Measurements from ENCODE around the gene ZSWIM1. TPM values are rescaled to one million over a fixed set of nuclear protein-coding genes. Genes with fewer than 3 reads are reported as not detected.

Gene ZSWIM1
- total RNA-seq, 1 donor from 2014 or later: 15.1 TPM

DNA sequence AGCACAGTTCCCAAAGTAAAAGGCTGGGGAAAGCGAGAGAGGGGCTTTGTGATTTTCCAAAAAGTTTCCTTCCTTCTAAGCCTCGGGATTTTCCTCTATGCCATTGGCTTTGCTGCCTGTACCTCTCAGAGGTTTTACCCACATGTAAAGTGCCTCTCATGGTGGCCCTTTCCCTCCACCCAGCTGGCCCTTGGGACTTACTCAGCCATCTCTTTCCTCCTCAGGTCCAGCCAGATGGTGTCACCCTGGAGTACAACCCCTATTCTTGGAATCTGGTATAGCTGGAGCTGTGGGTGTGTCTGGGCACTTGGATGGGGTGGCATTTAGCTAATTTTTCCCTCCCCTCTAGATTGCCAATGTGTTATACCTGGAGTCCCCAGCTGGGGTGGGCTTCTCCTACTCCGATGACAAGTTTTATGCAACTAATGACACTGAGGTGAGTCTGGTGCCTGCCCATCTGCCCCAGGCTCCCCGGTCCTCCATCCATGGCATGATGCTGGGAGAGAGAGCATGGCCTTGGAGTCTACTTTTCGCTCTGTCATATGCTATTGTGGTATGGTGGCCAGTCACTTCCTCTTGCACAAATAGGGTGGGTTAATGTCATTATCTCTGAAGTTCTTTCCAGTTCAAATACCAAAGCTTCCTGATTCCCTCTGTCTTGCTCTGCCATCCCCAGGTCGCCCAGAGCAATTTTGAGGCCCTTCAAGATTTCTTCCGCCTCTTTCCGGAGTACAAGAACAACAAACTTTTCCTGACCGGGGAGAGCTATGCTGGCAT, 11.2 kb downstream of the ZSWIM1 start:
- Mint-ChIP-seq H3K36me3 (ENCODE audit: low read depth) (peaks cover 30% of the 10 kb centered on the region), H3K9me3 (no peaks in the 10 kb centered on the region), H3K27ac (peak overlapping the region; percentile 59), H3K27me3 (no peaks in the 10 kb centered on the region), H3K4me1 (peaks cover 30% of the 10 kb centered on the region), H3K4me3 (peak overlapping the region; percentile 93)
- ATAC-seq (ENCODE audit: low read depth) (no peak), DNase-seq (no peak)
- POLR2A ChIA-PET: interaction anchor here (1.0 to 5.6 kb wide), 6 partner anchors 11 to 80 kb away, joined by 3 to 84 read pairs (median 5); partner anchors contain the start of genes ACOT8, PCIF1 and ZSWIM1
- TF ChIP-seq, protein P1, sequence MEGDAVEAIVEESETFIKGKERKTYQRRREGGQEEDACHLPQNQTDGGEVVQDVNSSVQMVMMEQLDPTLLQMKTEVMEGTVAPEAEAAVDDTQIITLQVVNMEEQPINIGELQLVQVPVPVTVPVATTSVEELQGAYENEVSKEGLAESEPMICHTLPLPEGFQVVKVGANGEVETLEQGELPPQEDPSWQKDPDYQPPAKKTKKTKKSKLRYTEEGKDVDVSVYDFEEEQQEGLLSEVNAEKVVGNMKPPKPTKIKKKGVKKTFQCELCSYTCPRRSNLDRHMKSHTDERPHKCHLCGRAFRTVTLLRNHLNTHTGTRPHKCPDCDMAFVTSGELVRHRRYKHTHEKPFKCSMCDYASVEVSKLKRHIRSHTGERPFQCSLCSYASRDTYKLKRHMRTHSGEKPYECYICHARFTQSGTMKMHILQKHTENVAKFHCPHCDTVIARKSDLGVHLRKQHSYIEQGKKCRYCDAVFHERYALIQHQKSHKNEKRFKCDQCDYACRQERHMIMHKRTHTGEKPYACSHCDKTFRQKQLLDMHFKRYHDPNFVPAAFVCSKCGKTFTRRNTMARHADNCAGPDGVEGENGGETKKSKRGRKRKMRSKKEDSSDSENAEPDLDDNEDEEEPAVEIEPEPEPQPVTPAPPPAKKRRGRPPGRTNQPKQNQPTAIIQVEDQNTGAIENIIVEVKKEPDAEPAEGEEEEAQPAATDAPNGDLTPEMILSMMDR (IDR thresholded peaks at IDR 0.05): no peak
- intact Hi-C loops (cut with micrococcal nuclease): loop anchor here (5.0 kb wide), 1 partner anchor 60 kb away; the partner anchor contains the start of gene SNX21
- CTCF ChIA-PET: interaction anchor here (0.6 to 3.7 kb wide), 3 partner anchors 10 to 93 kb away, joined by 3 to 15 read pairs (median 3); partner anchors contain the start of gene PCIF1

DNA sequence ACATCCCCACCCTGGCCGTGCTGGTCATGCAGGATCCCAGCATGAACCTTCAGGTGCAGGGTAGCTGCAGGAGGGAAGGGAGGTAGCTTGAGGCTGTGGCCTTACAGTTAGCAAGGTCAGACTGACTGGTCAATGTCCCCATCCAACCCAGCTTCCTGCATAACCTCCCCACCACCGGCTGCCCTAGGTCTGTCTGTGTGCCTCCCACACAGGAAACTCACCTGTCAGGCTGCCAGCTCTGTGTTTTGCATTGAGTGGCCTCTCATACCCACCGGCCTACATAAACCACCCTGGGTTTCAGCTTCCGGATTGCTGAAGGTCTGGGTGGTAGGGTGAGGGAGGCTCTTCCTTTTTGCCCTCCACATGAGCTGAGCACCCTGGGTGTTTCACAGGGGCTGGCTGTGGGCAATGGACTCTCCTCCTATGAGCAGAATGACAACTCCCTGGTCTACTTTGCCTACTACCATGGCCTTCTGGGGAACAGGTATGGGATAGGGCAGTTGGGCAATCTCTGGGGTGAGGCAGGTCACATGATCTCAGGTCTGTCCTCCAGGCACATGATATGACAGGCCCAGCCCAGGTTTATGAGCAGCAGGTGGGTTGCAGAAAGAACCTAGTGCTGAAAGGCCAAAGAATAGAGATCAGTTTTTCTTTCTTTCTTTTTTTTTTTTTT, 11.9 kb downstream of the ZSWIM1 start:
- H3K4me1 Mint-ChIP-seq: peaks cover 30% of the 10 kb centered on the region
- no peak for ATAC-seq (ENCODE audit: low read depth)
- no peaks in the 10 kb centered on the region for H3K9me3 Mint-ChIP-seq
- H3K27ac Mint-ChIP-seq: peak overlapping the region; percentile 1
- peaks cover 31% of the 10 kb centered on the region for H3K36me3 Mint-ChIP-seq (ENCODE audit: low read depth)
- ChIA-PET POLR2A (interaction anchor here (0.9 to 5.6 kb wide), 6 partner anchors 11 to 56 kb away, joined by 3 to 84 read pairs (median 5); partner anchors contain the start of genes ACOT8, PCIF1 and ZSWIM1), CTCF (interaction anchor here (0.6 to 3.7 kb wide), 3 partner anchors 10 to 93 kb away, joined by 3 to 15 read pairs (median 3); partner anchors contain the start of gene PCIF1)
- DNase-seq: no peak
- peak overlapping the region; percentile 93 for H3K4me3 Mint-ChIP-seq
- no peaks in the 10 kb centered on the region for H3K27me3 Mint-ChIP-seq
- intact Hi-C loops (cut with micrococcal nuclease): loop anchor here (5.0 kb wide), 1 partner anchor 61 kb away; the partner anchor contains the start of gene SNX21
- TF ChIP-seq, protein P1 (IDR thresholded peaks at IDR 0.05): no peak

DNA sequence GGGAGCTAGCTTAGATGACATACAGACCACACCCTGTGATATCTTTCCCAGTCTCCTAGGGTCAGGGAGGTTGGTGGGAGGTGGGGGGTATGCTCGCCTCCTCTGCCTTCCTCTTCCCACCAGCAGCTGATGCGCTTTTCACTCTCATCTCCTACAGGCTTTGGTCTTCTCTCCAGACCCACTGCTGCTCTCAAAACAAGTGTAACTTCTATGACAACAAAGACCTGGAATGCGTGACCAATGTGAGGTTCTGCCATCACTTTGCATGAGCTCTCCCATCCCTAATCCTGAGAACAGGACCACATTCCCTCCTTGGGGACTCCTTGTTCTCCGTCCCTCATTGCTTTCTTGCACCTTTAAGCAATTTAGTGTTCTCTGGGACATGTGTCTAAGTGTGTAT, 12.8 kb downstream of the ZSWIM1 start:
- Mint-ChIP-seq H3K9me3 (no peaks in the 10 kb centered on the region), H3K27ac (no peak overlapping the region), H3K36me3 (ENCODE audit: low read depth) (peaks cover 40% of the 10 kb centered on the region), H3K27me3 (no peaks in the 10 kb centered on the region), H3K4me1 (peaks cover 30% of the 10 kb centered on the region), H3K4me3 (no peak overlapping the region)
- intact Hi-C loops (cut with micrococcal nuclease): loop anchor here (5.0 kb wide), 1 partner anchor 62 kb away; the partner anchor contains the start of gene SNX21
- TF ChIP-seq, protein P1 (IDR thresholded peaks at IDR 0.05): no peak
- ChIA-PET POLR2A (interaction anchor here (0.9 to 5.6 kb wide), 3 partner anchors 12 to 41 kb away, joined by 4 to 84 read pairs (median 43); partner anchors contain the start of genes PCIF1 and ZSWIM1), CTCF (interaction anchor here (1.5 kb wide), 1 partner anchor 94 kb away, joined by 3 read pairs; no protein-coding TSS in a partner anchor)
- DNase-seq (no peak), ATAC-seq (ENCODE audit: low read depth) (no peak)

DNA sequence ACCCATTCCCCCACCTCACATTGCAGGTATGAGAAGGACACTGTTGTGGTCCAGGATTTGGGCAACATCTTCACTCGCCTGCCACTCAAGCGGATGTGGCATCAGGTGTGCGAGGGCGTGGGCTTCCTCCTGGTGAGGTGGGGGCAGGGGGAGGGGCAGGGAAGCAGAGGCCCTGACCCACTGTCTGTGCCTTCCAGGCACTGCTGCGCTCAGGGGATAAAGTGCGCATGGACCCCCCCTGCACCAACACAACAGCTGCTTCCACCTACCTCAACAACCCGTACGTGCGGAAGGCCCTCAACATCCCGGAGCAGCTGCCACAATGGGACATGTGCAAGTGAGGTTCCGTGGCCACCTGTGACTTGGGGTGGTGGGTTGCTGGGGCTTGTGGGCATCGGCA, 13.8 kb downstream of the ZSWIM1 start:
- DNase-seq: no peak
- Mint-ChIP-seq H3K4me3 (no peak overlapping the region), H3K36me3 (ENCODE audit: low read depth) (peaks cover 43% of the 10 kb centered on the region), H3K9me3 (no peaks in the 10 kb centered on the region), H3K4me1 (peaks cover 28% of the 10 kb centered on the region), H3K27ac (no peak overlapping the region), H3K27me3 (no peaks in the 10 kb centered on the region)
- TF ChIP-seq, protein P1 (IDR thresholded peaks at IDR 0.05): no peak
- POLR2A ChIA-PET: no interaction called here
- no peak for ATAC-seq (ENCODE audit: low read depth)
- intact Hi-C loops (cut with micrococcal nuclease): loop anchor here (5.0 kb wide), 1 partner anchor 62 kb away; the partner anchor contains the start of gene SNX21
- CTCF ChIA-PET: no interaction called here
